Endothelial cell of umbilical vein (primary cell): ENCODE data around the gene RIC8A. TPM values are rescaled to one million over a fixed set of nuclear protein-coding genes. Genes with fewer than 3 reads are reported as not detected.

Experiments used
- BruUV-seq: library from RNA; stranded (reverse); fragments of 400-500 nt; replicated peaks from 2 replicates; lab custom pipeline; 2021; lab: Mats Ljungman, UMichigan
- CTCF ChIA-PET: fragments of 300-600, 350-600 bp; sonication (Branson Sonifier 250); formaldehyde crosslinking; loops from one replicate; lab custom pipeline; 2021; ENCODE audit warnings: antibody characterized with exemption, inconsistent platforms; lab: Charles Lee
- POLR2A ChIA-PET: fragments of 300-600, 350-600 bp; sonication (Branson Sonifier 250); formaldehyde crosslinking; loops from one replicate; lab custom pipeline; 2021; ENCODE audit warnings: antibody characterized with exemption, inconsistent platforms; lab: Charles Lee
- DNase-seq: peaks from one replicate; pipeline ENCODE4 v3.0.0-alpha.2; 2011; ENCODE audit warnings: low read depth, low spot score
- FAIRE-seq: peaks from 2 replicates; lab custom pipeline; 2011; peaks lifted over from hg19 to GRCh38; lab: Jason Lieb, UNC
- H2AFZ ChIP-seq: 2 replicates; pipeline ENCODE4 v1.6.0; 2012; ENCODE audit warnings: low read depth, low read length, control low read depth, inconsistent platforms
- H3K27ac ChIP-seq: 2 replicates; pipeline ENCODE4 v1.5.1; 2011; ENCODE audit warnings: low read depth, mild to moderate bottlenecking, control low read depth, low read length, moderate library complexity; ENCODE audit not compliant: insufficient read depth
- H3K27me3 ChIP-seq, 2 experiments: 2 replicates each; pipeline versions ENCODE4 v1.6.0 to v1.6.1; 2011; ENCODE audit warnings: low read length in 2 of 2, mixed read lengths in 1 of 2; ENCODE audit not compliant: control insufficient read depth in 2 of 2, insufficient read depth in 2 of 2
- H3K36me3 ChIP-seq, 2 experiments: 2 replicates in 1 of 2; 3 replicates in 1 of 2; pipeline ENCODE4 v1.5.1; 2011; ENCODE audit warnings: low read length in 2 of 2, mild to moderate bottlenecking in 1 of 2, moderate library complexity in 1 of 2; ENCODE audit not compliant: control insufficient read depth in 2 of 2, insufficient read depth in 2 of 2; ENCODE audit errors: extremely low read depth in 1 of 2
- H3K4me1 ChIP-seq: 3 replicates; pipeline ENCODE4 v1.5.1; 2011; ENCODE audit warnings: mild to moderate bottlenecking, low read length; ENCODE audit not compliant: control insufficient read depth, insufficient read depth; ENCODE audit errors: extremely low read depth
- H3K4me2 ChIP-seq: 2 replicates; pipeline ENCODE4 v1.6.1; 2011; ENCODE audit warnings: low read length, control low read depth, mixed read lengths; ENCODE audit not compliant: insufficient read depth
- H3K4me3 ChIP-seq, 3 experiments: fragments of 200-600 bp in 1 of 3; sonication (generic), shearing (Covaris generic) in 1 of 3; replicated peaks in 1 of 3; 2 replicates each; pipeline ENCODE4 v1.5.1; 2011 to 2016; ENCODE audit warnings: control low read depth in 3 of 3, low read length in 3 of 3, mild to moderate bottlenecking in 2 of 3, inconsistent platforms in 1 of 3, low read depth in 1 of 3, moderate library complexity in 1 of 3; ENCODE audit not compliant: insufficient read depth in 1 of 3
- H3K79me2 ChIP-seq: 2 replicates; pipeline ENCODE4 v1.6.0; 2012; ENCODE audit warnings: low read length, inconsistent platforms; ENCODE audit not compliant: control insufficient read depth, insufficient read depth
- H3K9ac ChIP-seq: replicated peaks from 2 replicates; pipeline ENCODE3; 2011; ENCODE audit warnings: low read length, control low read depth; ENCODE audit not compliant: insufficient read depth; ENCODE audit errors: extremely low read depth
- H3K9me1 ChIP-seq: replicated peaks from 3 replicates; pipeline ENCODE4 v1.6.0; 2011; ENCODE audit warnings: mild to moderate bottlenecking, low read length; ENCODE audit not compliant: control insufficient read depth, insufficient read depth; ENCODE audit errors: extremely low read depth
- H3K9me3 ChIP-seq: replicated peaks from 2 replicates; pipeline ENCODE4 v1.5.1; 2012; ENCODE audit warnings: low read length, inconsistent platforms; ENCODE audit not compliant: control insufficient read depth, insufficient read depth
- H4K20me1 ChIP-seq: replicated peaks from 2 replicates; pipeline ENCODE3; 2011; ENCODE audit warnings: mild to moderate bottlenecking, low read length; ENCODE audit not compliant: control insufficient read depth, insufficient read depth; ENCODE audit errors: extremely low read depth
- EZH2 ChIP-seq: IDR thresholded peaks from 2 replicates; pipeline ENCODE4 v1.6.1; 2012; ENCODE audit warnings: borderline replicate concordance, low read depth, mild to moderate bottlenecking, moderate library complexity, low read length, inconsistent platforms; ENCODE audit not compliant: severe bottlenecking
- JUN ChIP-seq: IDR thresholded peaks from 2 replicates; pipeline ENCODE4 v1.6.1; 2011; ENCODE audit warnings: borderline replicate concordance, low read depth; ENCODE audit not compliant: insufficient read length, insufficient read depth
- POLR2A ChIP-seq: IDR thresholded peaks from 2 replicates; pipeline ENCODE4 v1.6.1; 2012; ENCODE audit warnings: low read depth, mild to moderate bottlenecking, control low read depth, low read length
- POLR2AphosphoS5 ChIP-seq: IDR thresholded peaks from 2 replicates; pipeline ENCODE4 v1.6.1; 2012; ENCODE audit warnings: low read depth, mild to moderate bottlenecking, control low read depth, low read length, moderate library complexity; ENCODE audit not compliant: insufficient read depth
- dilution Hi-C: fragments of 300-500 bp; cut with MboI; formaldehyde crosslinking; loops from one replicate; pipeline ENCODE4 v1.15.0; 2019; ENCODE audit warnings: low sequenced_read_pairs; ENCODE audit not compliant: extremely low pct_ligation_motif_present
- intact Hi-C: fragments of 100-400 bp; cut with micrococcal nuclease; formaldehyde crosslinking; loops from one replicate; pipeline ENCODE4 v1.10.0; 2022
- polyA plus RNA-seq, 4 experiments: library from polyadenylated mRNA; depleted of rRNA in 3 of 4; stranded (reverse) in 3 of 4; unstranded in 1 of 4; fragments of >200 nt; gene quantifications; 2 replicates each; pipeline versions ENCODE4 v1.2.1 to v1.2.3, GENCODE V29; 2011 to 2012; ENCODE audit warnings: missing spikeins in 1 of 4
- total RNA-seq: library from RNA; stranded (reverse); gene quantifications from 2 replicates; pipeline ENCODE4 v1.2.3, GENCODE V29; 2021

RIC8A gene
- total and polyA plus RNA-seq, 2 donors (not counting 3 experiments of a cell fraction or from before 2014, with no cell fraction given): 112 to 143 TPM

- intact Hi-C loops: loop anchor here (1.0 to 5.0 kb wide), 4 partner anchors 29 to 271 kb away; partner anchors contain the start of genes BET1L, IFITM2, RIC8A and RNH1
- FAIRE-seq (peak; percentile 40), DNase-seq (peak; percentile 72)
- peak within 1 kb of the TSS; percentile 81 to 100 (median 99) for H3K4me3 ChIP-seq
- peaks cover 0 to 3% of the 10 kb centered on the region in 2 experiments for H3K36me3 ChIP-seq
- ChIA-PET POLR2A (interaction anchor here (1.0 kb wide), 1 partner anchor 29 kb away, joined by 4 read pairs; the partner anchor contains the start of genes BET1L and RIC8A), CTCF (interaction anchor here (1.1 to 5.8 kb wide), 3 partner anchors 15 to 29 kb away, joined by 3 to 33 read pairs (median 5); partner anchors contain the start of genes BET1L and RIC8A)
- H3K9ac ChIP-seq: peak within 1 kb of the TSS; percentile 99
- no peaks in the 10 kb centered on the region for H3K9me1 ChIP-seq
- peak within 1 kb of the TSS; percentile 92 for H3K27ac ChIP-seq
- no peaks in the 10 kb centered on the region for H4K20me1 ChIP-seq
- peaks cover 16% of the 10 kb centered on the region for H3K4me1 ChIP-seq
- H3K9me3 ChIP-seq: no peaks in the 10 kb centered on the region
- dilution Hi-C loops: no loop called here
- BruUV-seq: no TSS peak
- peak within 1 kb of the TSS; percentile 90 for H3K4me2 ChIP-seq
- peaks cover 38% of the 10 kb centered on the region for H3K79me2 ChIP-seq
- H2AFZ ChIP-seq: peak within 1 kb of the TSS; percentile 88
- H3K27me3 ChIP-seq: no peaks in the 10 kb centered on the region
- TF ChIP-seq POLR2A (peak; percentile 87), POLR2AphosphoS5 (peak; percentile 80), EZH2 (no peak), JUN (no peak)
These were observed 28.7 kb downstream of the RIC8A start, which contains the start of gene SIRT3 for GRCh38 chr11:235997-236773. SIRT3 (minus strand) TSS chr11:236342; CDS start chr11:236328, 14 bp downstream.
